ENCODE measurements around the gene DNMT3B.
A peak's percentile ranks its signal among the peaks of the same experiment; 100 is the strongest.
"Not testable (repeated sequence)": the region's sequence is repeated elsewhere in the genome, so short reads cannot be mapped to it uniquely, and the experiment has no call there.

Gene DNMT3B

GRCh38 chr20:32761831-32762753, at the start of gene DNMT3B:
DNMT3B (plus strand) TSS chr20:32762385; CDS start chr20:32780324, 17,939 bp downstream.
- DNase-seq = peak; percentile 88

- no peak for DNase-seq
These were observed 43.3 kb upstream of the DNMT3B start for GRCh38 chr20:32718749-32719348.

- DNase-seq = peak; percentile 84
These were observed 34.5 kb upstream of the DNMT3B start for GRCh38 chr20:32727683-32728082.

GRCh38 chr20:32728435-32728834, 33.8 kb upstream of the DNMT3B start:
- not testable (repeated sequence) for DNase-seq

GRCh38 chr20:32729334-32729733, 32.9 kb upstream of the DNMT3B start:
- DNase-seq = not testable (repeated sequence)

GRCh38 chr20:32731882-32732266, 30.3 kb upstream of the DNMT3B start:
- peak; percentile 31 for DNase-seq

GRCh38 chr20:32737371-32738223, 24.6 kb upstream of the DNMT3B start:
- peak; percentile 81 for DNase-seq

GRCh38 chr20:32741151-32741550, 21.0 kb upstream of the DNMT3B start:
- no peak for DNase-seq

- DNase-seq = no peak
These were observed 19.6 kb upstream of the DNMT3B start for GRCh38 chr20:32742322-32743236.

GRCh38 chr20:32743237-32744112, 18.7 kb upstream of the DNMT3B start, which contains the start of gene COMMD7:
COMMD7 (minus strand) TSS chr20:32743467; CDS start chr20:32743391, 76 bp downstream.
- peak; percentile 55 for DNase-seq

- DNase-seq = no peak
These were observed 12.1 kb upstream of the DNMT3B start for GRCh38 chr20:32749914-32750637.

GRCh38 chr20:32751293-32751692, 10.9 kb upstream of the DNMT3B start:
- DNase-seq = no peak

- no peak for DNase-seq
These were observed 10.3 kb upstream of the DNMT3B start for GRCh38 chr20:32751702-32752457.

- peak; percentile 80 for DNase-seq
These were observed 9.5 kb upstream of the DNMT3B start for GRCh38 chr20:32752458-32753250.

GRCh38 chr20:32753731-32754130, 8.5 kb upstream of the DNMT3B start:
- DNase-seq = peak; percentile 49

- DNase-seq = no peak
These were observed 6.0 kb upstream of the DNMT3B start for GRCh38 chr20:32756156-32756555.

GRCh38 chr20:32761417-32761830, 761 bp upstream of the DNMT3B start:
- DNase-seq = no peak

- DNase-seq = no peak
These were observed 593 bp downstream of the DNMT3B start for GRCh38 chr20:32762754-32763201.
